SK-N-MC (cell line): ENCODE results near the gene ERI3.
A peak's percentile ranks its signal among the peaks of the same experiment; 100 is the strongest.

ENCODE experiments used
- DNase-seq: peaks from one replicate; pipeline ENCODE4 v3.0.0-alpha.2; 2011; ENCODE audit warnings: low read depth, low spot score
- H3K27ac ChIP-seq: fragments of 200-600 bp; sonication (generic); 2 replicates; pipeline ENCODE4 v1.5.1; 2016; ENCODE audit warnings: mixed run types
- H3K36me3 ChIP-seq: fragments of 200-600 bp; sonication (generic); 2 replicates; pipeline ENCODE4 v1.6.1; 2017; ENCODE audit warnings: antibody characterized with exemption, low read length, mixed read lengths; ENCODE audit not compliant: insufficient read depth
- H3K4me3 ChIP-seq: fragments of 200-600 bp; sonication (generic); 2 replicates; pipeline ENCODE4 v1.5.1; 2016
- H3K9ac ChIP-seq: fragments of 200-600 bp; sonication (generic); 2 replicates; pipeline ENCODE4 v1.8.0; 2017; ENCODE audit warnings: mixed run types, mixed read lengths; ENCODE audit not compliant: insufficient read length
- H3K9me3 ChIP-seq: fragments of 200-600 bp; sonication (generic); 2 replicates; pipeline ENCODE4 v1.6.1; 2017; ENCODE audit warnings: low read depth, mild to moderate bottlenecking, antibody characterized with exemption, low read length, moderate library complexity, mixed read lengths
- EZH2 ChIP-seq: fragments of 200-600 bp; sonication (generic); IDR thresholded peaks from one replicate; pipeline ENCODE4 v1.6.1; 2017; ENCODE audit warnings: antibody characterized with exemption
- FOXP2 ChIP-seq: optimal IDR thresholded peaks from 2 replicates; pipeline ENCODE3; 2011; ENCODE audit warnings: mild to moderate bottlenecking, moderate library complexity; ENCODE audit not compliant: insufficient read depth; ENCODE audit errors: extremely low read length, control extremely low read depth
- POLR2AphosphoS5 ChIP-seq: IDR thresholded peaks from 2 replicates; pipeline ENCODE4 v1.6.1; 2012; ENCODE audit warnings: mild to moderate bottlenecking, low read depth, low read length, borderline replicate concordance

ERI3 gene

GRCh38 chr1:44288883-44289282, 66.2 kb downstream of the ERI3 start:
- Histone ChIP-seq H3K4me3 (no peak overlapping the region), H3K9me3 (no peaks in the 10 kb centered on the region), H3K27ac (no peak overlapping the region), H3K36me3 (peaks cover 9% of the 10 kb centered on the region; the same call in 1 of the 2 replicates), H3K9ac (no peak overlapping the region)
- TF ChIP-seq FOXP2 = no peak
- TF ChIP-seq POLR2AphosphoS5 = no peak
- no peak for TF ChIP-seq EZH2
- DNase-seq = no peak

- no peak for DNase-seq
- Histone ChIP-seq H3K4me3 (no peak overlapping the region), H3K36me3 (peaks cover 20% of the 10 kb centered on the region; the same call in 1 of the 2 replicates), H3K27ac (no peak overlapping the region), H3K9ac (no peak overlapping the region), H3K9me3 (no peaks in the 10 kb centered on the region)
- no peak for TF ChIP-seq EZH2
- no peak for TF ChIP-seq POLR2AphosphoS5
Observed at GRCh38 chr1:44284184-44284583, 70.9 kb downstream of the ERI3 start.

- H3K9ac ChIP-seq = no peak overlapping the region
- no peaks in the 10 kb centered on the region for H3K9me3 ChIP-seq
- TF ChIP-seq FOXP2 (no peak), EZH2 (no peak), POLR2AphosphoS5 (no peak)
- peaks cover 20% of the 10 kb centered on the region; the same call in 1 of the 2 replicates for H3K36me3 ChIP-seq
- H3K27ac ChIP-seq = no peak overlapping the region
- H3K4me3 ChIP-seq = no peak overlapping the region
- DNase-seq = no peak
Observed at GRCh38 chr1:44283524-44284173, 71.4 kb downstream of the ERI3 start.

- DNase-seq = no peak
- Histone ChIP-seq H3K9me3 (no peaks in the 10 kb centered on the region), H3K27ac (no peak overlapping the region), H3K36me3 (peaks cover 20% of the 10 kb centered on the region; the same call in 1 of the 2 replicates), H3K4me3 (no peak overlapping the region), H3K9ac (no peak overlapping the region)
- TF ChIP-seq POLR2AphosphoS5 = no peak
- no peak for TF ChIP-seq FOXP2
- TF ChIP-seq EZH2 = no peak
Observed at GRCh38 chr1:44282704-44283426, 72.2 kb downstream of the ERI3 start.

DNA sequence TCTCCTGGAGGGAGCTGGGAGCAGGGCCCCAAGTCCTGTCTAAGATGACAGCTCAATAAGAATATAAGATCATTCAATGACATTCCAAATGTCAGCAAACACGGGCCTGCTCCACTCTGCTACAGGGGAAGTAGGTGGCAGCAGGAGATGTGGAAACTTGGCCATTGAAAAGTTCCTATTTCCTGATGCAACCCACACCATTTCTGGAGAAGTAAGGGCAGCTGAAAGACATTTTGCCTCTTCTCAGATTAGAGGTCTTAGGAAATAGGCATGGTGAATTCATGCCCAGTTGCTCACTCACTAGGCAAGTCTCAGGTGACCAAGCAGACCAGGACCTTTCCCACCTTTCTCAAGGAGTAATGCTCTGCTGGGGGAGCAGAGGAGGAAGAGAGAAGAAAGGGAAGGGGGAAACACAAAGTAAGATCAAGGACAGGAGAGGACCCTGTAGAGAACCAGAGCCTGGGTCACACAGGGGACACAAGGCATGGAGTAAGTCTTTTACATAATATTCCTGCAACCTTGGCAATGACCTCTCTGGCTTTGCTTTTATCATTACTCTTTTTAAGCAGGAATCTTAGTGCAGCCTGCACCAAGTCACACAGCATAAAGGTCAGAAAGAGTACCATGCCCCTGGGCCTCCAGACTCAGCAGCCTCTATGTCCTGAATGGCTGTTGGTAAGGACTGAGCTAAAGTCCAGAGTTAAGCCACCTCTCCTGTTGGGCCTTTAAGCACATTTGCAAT, 72.9 kb downstream of the ERI3 start:
- TF ChIP-seq FOXP2 (no peak), EZH2 (no peak), POLR2AphosphoS5 (no peak)
- Histone ChIP-seq H3K9ac (no peak overlapping the region), H3K36me3 (peaks cover 15% of the 10 kb centered on the region; the same call in 1 of the 2 replicates), H3K9me3 (no peaks in the 10 kb centered on the region), H3K4me3 (no peak overlapping the region), H3K27ac (no peak overlapping the region)
- DNase-seq = no peak

DNA sequence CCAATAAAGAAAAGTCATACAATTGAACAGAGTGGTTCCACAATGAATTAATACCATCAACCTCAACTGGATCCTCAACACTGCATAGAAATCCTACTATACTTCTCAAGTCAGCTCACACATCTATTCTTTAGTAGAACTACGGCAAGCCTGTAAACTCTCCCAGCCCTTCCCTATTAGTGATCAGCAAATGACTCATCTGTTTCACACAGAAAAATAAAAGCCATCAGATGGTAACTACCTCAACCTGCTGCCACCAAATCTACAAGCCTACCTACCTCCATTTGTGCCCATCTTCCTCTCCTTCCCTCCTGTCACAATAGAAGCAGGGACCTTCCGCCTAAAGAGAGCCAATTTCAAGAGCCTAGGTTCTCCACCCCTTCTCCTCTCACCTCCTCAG, 78.2 kb downstream of the ERI3 start:
- Histone ChIP-seq H3K9me3 (no peaks in the 10 kb centered on the region), H3K27ac (no peak overlapping the region), H3K36me3 (peaks cover 5% of the 10 kb centered on the region; the same call in 1 of the 2 replicates), H3K9ac (no peak overlapping the region), H3K4me3 (no peak overlapping the region)
- no peak for DNase-seq
- TF ChIP-seq FOXP2 (no peak), POLR2AphosphoS5 (no peak), EZH2 (no peak)

DNA sequence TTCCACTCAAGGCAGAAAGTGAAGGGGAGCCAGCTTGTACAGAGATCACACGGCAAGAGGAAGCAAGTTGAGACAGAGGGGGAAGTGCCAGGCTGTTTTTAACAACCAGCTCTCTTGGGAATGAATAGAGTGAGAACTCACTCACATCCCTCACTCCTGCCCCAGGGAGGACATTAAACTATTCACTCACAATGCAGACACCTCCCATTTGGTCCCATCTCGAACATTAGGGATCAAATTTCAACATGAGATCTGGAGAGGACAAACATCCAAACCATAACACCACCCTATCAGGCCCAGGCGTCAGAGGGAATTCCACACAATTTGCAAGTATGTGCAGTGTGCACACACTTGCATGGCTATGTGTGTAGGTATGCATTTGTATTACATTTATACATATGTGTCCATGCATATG, 79.1 kb downstream of the ERI3 start:
- peak; percentile 10 for DNase-seq
- peak overlapping the region; percentile 15; the same call in 1 of the 2 replicates for H3K27ac ChIP-seq

More for the DNA sequence above, 79.1 kb downstream of the ERI3 start:
- H3K36me3 ChIP-seq = peaks cover 3% of the 10 kb centered on the region; the same call in 1 of the 2 replicates
- TF ChIP-seq EZH2 = no peak
- TF ChIP-seq FOXP2 = no peak
- TF ChIP-seq POLR2AphosphoS5 = no peak
- 0 out of 2 replicates have a peak overlapping the region, but pooled peaks have one; percentile 2 for H3K4me3 ChIP-seq
- H3K9ac ChIP-seq = no peak overlapping the region
- H3K9me3 ChIP-seq = no peaks in the 10 kb centered on the region
